GM21528 (cell line): Measurements from ENCODE around the gene SLFN5.
"Not testable (repeated sequence)": the region's sequence is repeated elsewhere in the genome, so short reads cannot be mapped to it uniquely, and the experiment has no call there.

ENCODE experiments used
- ATAC-seq: cut with Tn5 transposase; IDR thresholded peaks from one replicate; pipeline ENCODE4 v1.9.1; 2021; ENCODE audit warnings: mild to moderate bottlenecking, moderate library complexity; ENCODE audit not compliant: unreplicated experiment, low FRiP score

Gene SLFN5

DNA sequence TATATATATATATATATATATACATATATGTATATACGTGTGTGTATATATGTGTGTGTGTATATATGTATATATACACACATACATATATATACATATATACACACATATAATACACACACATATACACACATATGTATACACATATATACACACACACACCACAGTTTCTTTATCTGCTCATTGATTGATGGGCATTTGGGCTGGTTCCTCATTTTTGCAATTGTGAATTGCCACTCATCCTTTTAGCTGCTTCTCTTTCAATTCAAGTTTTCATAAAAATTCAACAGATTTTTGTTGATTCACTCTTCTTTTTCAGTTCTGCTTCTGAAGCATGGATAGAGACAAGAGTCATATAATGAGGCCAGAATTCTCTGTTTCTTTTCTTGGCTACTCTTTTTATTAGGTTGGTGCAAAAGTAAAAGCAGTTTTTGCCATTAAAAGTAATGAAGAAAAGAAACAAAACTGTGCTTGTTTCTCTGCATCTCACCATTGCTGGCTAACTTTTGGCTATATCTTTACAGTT is 44.5 kb downstream of the SLFN5 start:
- no peak for ATAC-seq

DNA sequence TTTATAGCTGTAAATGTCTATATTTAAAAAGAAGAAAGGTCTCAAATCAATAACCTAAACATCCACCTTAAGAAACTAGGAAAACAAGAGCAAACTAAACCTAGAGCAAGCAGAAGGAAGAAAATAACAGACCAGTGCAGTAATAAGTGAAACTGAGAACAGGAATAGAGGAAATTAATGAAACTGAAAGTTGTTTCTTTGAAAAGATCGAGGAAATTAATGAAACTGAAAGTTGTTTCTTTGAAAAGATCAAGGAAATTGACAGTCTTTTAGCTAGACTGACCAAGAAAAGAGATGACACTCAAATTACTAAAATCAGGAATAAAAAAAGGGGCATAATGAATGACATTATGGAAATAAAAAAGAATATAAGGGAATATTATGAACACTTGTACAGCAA is 46.4 kb downstream of the SLFN5 start:
- ATAC-seq = no peak

DNA sequence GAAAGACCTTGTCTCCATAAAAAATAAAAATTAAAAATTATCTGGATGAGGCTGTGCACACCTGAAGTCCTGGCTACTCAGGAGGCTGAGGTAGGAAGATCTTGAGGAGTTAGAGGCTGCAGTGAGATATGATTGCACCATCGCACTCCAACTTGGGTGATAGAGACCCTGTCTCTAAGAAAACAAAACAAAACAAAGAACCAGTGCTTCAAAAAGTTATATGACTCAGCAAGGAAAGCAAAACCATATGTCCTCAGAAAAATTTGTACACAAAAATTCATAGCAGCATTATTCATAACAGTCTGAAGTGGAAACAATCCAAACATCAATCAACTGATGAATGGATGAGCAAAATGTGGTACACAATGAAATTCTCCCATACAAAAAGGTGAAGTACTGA is 48.9 kb downstream of the SLFN5 start:
- ATAC-seq = no peak

DNA sequence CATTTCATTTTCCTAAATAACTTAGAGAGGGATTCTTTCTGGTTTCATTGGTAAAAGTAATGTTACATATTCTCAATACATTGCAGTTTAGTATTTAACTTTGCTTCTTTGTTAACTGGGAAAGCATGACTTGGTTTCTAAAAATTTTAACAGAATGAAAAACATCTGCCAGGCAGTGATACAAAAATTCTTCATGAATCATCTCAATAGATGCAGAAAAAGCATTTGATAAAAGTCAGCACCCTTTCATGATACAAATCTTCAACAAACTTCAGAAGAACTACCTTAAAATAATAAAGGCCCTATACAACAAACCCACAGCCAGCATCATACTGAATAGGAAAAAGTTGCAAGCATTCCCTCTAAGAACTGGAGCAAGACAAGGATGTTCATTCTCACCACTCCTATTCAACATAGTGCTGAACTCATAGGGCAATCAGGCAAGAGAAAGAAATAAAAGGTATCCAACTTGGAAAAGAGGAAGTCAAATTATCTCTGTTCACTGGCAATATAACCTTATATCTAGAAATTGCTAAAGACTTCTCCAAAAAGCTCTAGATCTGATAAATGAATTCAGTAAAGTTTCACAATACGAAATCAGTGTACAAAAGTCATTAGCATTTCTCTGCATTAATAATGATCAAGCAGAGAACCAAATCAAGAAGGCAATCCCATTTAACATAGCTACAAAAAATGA is 50.4 kb downstream of the SLFN5 start:
- ATAC-seq = no peak

DNA sequence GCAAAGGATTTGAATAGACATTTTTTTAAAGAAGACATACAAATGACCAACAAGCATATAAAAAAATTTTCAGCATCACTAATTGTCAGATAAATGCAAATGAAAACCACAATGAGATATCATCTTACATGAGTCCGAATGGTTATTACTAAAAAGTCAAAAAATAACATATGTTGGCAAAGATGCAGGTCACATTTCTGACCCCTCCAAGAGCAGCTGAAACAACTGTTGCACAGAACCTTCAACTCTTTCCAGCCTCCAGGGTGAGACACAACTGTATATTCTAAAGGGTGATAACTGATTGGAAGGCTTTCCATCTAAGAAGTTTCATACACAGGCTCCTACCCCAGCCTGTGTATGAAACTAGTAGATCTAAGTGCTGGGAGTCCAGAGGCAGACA is 51.9 kb downstream of the SLFN5 start:
- ATAC-seq = no peak

DNA sequence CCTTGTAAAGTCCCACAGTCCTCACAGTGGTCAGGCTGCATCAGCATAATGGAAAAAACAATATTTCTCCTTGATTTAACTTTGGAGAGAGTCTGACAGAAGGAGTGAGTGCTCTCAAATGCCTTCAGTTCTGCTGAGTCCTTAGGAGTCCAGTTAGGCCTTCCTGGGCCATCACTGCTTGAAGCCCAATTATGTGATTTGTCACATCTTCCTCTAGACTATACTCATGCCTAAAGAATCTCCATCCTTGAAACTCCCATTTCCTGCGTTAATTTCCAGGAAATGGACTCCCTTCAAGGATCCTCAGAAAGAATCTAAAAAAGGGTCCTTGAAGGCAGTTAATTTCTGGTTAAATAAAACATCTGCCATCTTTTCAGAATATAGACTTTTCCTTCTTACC is 52.8 kb downstream of the SLFN5 start:
- no peak for ATAC-seq

DNA sequence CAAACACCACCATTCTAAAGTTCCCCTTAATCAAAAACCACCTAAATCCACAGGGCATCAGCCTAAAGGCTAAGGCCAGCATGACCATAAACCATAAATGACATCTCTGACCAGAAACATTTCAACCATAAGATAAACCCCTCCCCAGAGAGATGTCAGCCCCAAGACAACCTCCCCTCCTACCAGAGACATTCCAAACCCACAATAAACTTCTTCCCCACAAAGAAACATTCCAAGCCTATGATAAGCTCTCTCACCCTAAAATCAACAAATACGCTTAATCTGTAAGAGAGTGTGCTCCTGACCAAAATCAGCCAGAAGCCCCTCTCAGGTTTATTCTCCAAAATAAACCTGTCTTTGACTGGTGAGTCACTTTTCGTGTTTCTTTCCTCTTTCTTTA is 54.8 kb downstream of the SLFN5 start:
- ATAC-seq = no peak

DNA sequence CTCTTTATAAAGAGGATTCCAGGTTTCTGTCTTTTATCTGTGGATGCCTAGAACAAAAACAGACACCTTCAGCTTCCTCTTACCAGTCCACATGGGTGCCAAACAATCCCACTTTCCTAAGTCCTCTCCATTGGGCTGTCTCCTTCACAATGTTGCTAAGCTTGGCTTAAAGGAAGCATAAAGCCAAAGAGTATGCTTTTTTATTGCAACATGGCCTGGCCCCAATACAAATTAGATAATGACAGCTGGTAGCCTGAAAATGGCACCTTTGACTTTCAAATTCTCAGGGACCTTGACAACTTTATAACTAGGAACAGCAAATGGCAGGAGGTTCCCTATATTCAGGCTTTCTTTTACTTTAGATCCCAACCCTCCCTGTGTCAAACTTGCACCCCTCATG is 55.8 kb downstream of the SLFN5 start:
- ATAC-seq = no peak

DNA sequence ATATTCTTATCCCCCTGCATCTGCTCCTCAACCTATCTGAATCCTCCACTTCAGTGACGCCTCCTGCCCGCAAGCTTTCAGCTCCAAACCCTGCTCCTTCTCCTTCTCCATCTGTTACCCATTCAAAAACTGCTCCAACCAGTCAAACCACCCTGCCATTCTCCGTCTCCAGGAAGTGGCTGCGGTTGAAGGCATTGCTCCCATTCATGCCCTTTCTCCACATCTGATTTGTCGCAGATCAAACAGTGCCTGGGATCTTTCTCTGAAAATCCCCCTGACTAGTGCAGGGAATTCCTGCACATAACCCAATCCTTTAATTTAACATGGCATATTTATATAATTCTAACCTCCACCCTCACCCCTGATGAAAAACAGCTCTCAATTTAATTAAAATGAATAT is 56.3 kb downstream of the SLFN5 start:
- no peak for ATAC-seq

DNA sequence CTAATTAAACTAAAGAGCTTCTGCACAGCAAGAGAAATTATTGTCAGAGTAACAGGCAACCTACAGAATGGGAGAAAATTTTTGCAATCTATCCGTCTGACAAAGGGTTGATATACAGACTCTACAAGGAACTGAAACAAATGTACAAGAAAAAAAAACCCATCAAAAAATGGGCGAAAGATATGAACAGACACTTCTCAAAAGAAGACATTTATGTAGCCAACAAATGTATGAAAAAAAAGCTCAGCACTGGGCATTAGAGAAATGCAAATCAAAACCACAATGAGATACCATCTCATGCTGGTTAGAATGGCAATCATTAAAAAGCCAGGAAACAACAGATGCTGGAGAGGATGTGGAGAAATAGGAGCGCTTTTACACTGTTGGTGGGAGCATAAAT is 66.5 kb downstream of the SLFN5 start:
- ATAC-seq = not testable (repeated sequence)

DNA sequence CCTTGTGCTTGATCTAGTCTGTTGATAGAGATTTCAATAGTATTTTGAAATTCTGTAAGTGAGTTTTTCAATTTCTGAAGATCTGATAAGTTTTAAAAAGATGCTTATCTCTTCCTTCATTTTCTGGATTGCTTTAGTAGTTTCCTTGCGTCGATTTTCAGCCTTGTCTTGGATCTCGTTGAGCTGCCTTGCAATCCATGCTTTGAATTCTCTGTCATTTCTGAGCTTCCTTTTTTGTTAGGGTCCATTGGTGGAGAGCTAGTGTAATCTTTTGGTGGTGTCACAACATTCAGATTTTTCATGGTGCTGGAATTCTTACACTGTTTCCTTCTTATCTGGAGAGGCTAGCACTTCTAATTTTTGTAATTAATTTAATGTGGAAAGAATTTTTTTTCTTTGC is 69.5 kb downstream of the SLFN5 start:
- ATAC-seq = no peak

DNA sequence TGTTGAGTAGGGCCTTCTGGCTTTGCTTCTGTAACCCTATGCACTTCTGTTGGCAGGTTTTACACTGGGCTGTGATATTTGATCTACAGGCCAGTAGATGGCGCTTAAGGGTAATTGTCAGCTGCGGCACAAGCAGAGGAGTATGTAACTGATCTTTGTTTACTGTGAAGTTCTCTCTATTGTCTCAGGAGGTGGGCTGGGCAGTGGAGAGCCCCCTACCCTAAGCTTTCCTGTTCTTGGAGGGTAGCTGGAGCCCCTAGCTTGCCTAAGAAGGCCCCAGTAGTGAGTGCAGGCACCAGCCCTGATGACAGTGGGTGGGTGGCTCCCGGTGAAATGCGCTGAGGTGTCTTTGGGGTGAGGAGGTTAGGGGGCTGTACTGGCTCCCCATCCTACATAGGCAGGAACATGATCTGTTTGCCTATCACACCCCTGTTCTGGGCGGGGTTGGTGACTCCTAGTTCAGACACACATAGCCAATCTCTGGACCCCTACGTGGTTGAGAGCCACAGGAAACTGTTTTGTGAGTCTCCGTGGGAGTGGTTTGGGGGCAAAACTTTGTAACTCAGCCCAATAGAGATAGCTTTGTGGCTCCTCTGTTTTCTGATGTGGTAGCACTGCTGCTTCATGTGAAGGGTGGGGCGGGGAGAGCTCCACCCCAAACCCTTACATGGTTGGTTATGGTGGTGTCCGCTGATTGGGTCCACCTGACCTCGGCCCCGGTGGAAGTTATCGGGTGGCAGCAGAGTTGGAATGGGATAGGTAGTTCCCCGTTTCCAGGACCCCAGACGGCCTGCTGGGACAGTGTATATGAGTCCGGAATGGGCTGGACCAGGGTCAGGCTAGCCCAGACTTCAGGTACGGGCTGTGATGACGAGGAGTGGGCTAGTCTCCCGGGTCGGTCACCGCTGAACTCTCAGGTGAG is 70.2 kb downstream of the SLFN5 start:
- ATAC-seq = no peak

DNA sequence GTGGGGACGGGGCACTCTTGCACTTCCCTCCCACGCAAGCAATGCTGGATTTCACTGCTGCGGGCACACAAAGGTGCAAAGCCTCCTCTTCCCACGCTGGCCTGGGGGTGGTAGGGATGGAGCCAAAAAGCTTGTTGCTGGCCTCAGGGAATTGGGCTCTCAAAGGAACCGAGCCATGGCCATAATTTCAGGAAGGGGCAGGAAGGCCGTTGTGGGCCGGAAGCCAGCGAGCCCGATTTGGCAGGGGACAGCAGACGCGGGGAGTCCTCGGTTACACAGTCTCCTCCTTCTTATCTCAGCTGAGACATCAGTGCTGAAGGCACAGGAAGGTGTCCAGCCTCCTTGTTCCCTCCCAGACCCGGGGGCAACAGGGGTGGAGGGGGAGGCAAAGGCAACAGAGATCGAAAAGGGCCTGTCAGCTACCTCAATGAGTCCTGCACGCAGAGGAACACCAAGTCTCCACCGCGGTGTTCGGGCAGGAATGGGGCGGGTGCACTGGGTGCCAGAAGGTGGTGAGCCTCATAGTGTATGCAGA is 71.1 kb downstream of the SLFN5 start:
- ATAC-seq = no peak

DNA sequence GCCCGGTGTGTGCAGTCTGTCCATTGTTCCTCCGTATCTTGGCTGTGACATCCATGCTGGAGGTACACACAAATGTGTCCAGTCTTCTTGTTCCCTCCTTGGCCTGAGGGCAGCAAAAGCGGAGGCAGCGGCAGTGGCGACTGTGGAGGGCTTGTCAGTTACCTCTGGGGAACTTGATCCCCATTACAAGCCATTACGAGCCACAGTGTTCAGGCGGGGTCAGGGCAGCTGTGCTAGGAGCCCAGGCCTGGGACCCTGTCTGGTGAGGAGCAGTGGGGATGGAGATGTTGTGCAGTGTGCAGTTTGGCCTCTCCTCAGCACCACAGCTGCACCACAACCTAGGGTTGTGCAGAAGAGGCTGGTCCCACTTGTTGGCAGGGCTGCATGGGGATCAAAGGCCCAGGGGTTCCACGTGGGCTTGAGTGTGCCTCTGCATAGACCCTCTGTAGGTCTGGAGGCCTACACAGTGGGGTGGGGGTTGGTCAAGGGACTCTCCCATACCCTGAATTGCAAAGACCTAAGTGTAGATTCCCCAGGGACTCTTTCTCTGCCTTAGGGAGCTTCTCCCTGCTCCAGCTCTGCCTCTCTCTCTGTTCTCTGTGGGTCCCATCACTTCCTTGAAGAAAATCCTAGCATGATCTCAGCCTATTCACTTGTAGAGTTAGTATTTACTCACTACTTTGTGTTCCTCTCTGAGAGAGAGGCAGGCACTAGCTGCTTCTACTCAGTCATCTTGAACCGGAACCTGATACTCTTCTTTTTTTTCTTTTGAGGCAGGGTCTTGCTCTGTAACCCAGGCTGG is 71.7 kb downstream of the SLFN5 start:
- no peak for ATAC-seq

DNA sequence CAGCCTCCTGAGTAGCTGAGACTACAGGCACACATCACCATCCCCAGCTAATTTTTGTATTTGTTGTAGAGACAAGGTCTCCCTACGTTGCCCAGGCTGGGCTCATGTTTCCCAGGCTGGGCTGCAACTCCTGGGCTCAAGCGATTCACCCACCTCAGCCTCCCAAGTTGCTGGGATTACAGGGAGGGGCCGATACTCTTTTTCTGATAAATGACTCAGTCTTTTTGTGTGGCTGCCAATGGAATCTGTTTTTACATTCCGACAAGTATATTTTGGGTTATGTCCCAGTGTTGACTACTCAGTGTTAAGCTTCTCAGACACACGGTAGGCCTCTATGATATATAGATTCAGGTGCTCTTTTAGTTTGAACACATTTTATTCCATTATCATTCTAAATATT is 72.4 kb downstream of the SLFN5 start:
- no peak for ATAC-seq

DNA sequence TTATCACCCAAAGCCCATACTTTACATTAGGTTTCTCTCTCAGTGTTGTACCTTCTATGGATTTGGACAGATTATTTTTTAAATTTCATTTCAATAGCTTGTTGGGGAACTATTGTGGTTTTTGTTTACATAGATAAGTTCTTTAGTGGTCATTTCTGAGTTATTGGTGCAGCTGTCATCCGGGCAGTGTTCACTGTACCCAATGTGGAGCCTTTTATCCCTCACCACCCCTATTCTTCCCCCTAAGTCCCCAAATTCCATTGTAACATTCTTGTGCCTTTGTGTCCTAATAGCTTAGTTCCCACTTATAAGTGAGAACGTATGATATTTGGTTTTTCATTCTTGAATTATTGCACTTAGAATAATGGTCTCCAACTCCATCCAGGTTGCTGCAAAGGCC is 73.1 kb downstream of the SLFN5 start:
- no peak for ATAC-seq

DNA sequence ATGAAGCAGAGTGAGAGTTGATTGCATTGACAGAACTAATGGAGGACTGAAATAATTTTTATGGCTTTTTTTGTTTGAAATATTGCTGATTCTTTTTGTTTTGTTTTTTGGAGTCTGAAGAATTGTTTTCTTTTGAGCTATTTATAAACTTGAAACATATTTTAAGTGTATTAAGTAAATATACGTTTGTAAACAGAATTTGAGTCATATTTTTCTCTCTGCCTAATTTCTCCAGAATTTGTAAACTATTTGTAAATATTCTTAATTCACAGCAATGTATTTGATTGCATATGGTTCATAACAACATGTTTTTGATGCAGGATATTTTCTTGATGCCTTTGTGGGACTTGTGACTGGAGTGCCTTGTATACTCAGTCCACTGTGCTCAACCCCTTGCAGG is 79.9 kb downstream of the SLFN5 start:
- no peak for ATAC-seq
